Mesothelial cell of epicardium (in vitro differentiated cells): ENCODE measurements around the gene ZNF669. TPM values are rescaled to one million over a fixed set of nuclear protein-coding genes. Genes with fewer than 3 reads are reported as not detected.

ENCODE experiments used
- DNase-seq, 2 experiments: peaks; one replicate each; pipeline ENCODE4 v3.0.0; 2021; ENCODE audit warnings: low spot score in 2 of 2; ENCODE audit not compliant: unreplicated experiment in 2 of 2
- H3K27ac Mint-ChIP-seq: 2 replicates; pipeline ENCODE4 v1.8.0; 2021; ENCODE audit warnings: mixed read lengths
- H3K27me3 Mint-ChIP-seq: 2 replicates; pipeline ENCODE4 v1.8.0; 2021; ENCODE audit warnings: low read depth, mixed read lengths
- H3K36me3 Mint-ChIP-seq: 2 replicates; pipeline ENCODE4 v1.8.0; 2021; ENCODE audit warnings: mixed read lengths
- H3K4me1 Mint-ChIP-seq: 2 replicates; pipeline ENCODE4 v1.8.0; 2021; ENCODE audit warnings: mixed read lengths
- H3K4me3 Mint-ChIP-seq: 2 replicates; pipeline ENCODE4 v1.8.0; 2021; ENCODE audit warnings: mild to moderate bottlenecking, moderate library complexity, mixed read lengths
- H3K9me3 Mint-ChIP-seq: 2 replicates; pipeline ENCODE4 v1.8.0; 2021; ENCODE audit warnings: mixed read lengths
- CTCF ChIP-seq: fragments of 200-600 bp; sonication (generic); IDR thresholded peaks from one replicate; pipeline ENCODE4 v1.5.0; 2021; ENCODE audit warnings: antibody characterized with exemption; ENCODE audit not compliant: unreplicated experiment
- total RNA-seq: library from RNA; stranded (reverse); gene quantifications from 3 replicates; pipeline ENCODE4 v1.2.1, GENCODE V29; 2021

ZNF669 gene
- total RNA-seq, 1 donor from 2014 or later = 17.4 TPM

- no peak for TF ChIP-seq CTCF
- DNase-seq = no peak
- H3K36me3 Mint-ChIP-seq = no peaks in the 10 kb centered on the region
- no peak overlapping the region for H3K4me3 Mint-ChIP-seq
- H3K27ac Mint-ChIP-seq = no peak overlapping the region
- peaks cover 20% of the 10 kb centered on the region for H3K4me1 Mint-ChIP-seq
- no peaks in the 10 kb centered on the region for H3K9me3 Mint-ChIP-seq
- no peaks in the 10 kb centered on the region for H3K27me3 Mint-ChIP-seq
These were observed 3.5 kb upstream of the ZNF669 start for GRCh38 chr1:247107694-247108093.

GRCh38 chr1:247105966-247106365, 1.8 kb upstream of the ZNF669 start:
- TF ChIP-seq CTCF = no peak
- Mint-ChIP-seq H3K9me3 (peaks cover 14% of the 10 kb centered on the region), H3K4me1 (peaks cover 18% of the 10 kb centered on the region), H3K27ac (no peak overlapping the region), H3K27me3 (no peaks in the 10 kb centered on the region), H3K36me3 (peaks cover 16% of the 10 kb centered on the region), H3K4me3 (no peak overlapping the region)
- no peak for DNase-seq

- Mint-ChIP-seq H3K9me3 (peaks cover 22% of the 10 kb centered on the region), H3K4me3 (peak overlapping the region; percentile 34), H3K27ac (no peak overlapping the region), H3K36me3 (peaks cover 26% of the 10 kb centered on the region), H3K4me1 (peaks cover 13% of the 10 kb centered on the region), H3K27me3 (no peaks in the 10 kb centered on the region)
- no peak for DNase-seq
- no peak for TF ChIP-seq CTCF
These were observed 809 bp upstream of the ZNF669 start for GRCh38 chr1:247104965-247105364.

- peaks cover 10% of the 10 kb centered on the region for H3K4me1 Mint-ChIP-seq
- no peaks in the 10 kb centered on the region for H3K27me3 Mint-ChIP-seq
- no peak for DNase-seq
- peaks cover 45% of the 10 kb centered on the region for H3K36me3 Mint-ChIP-seq
- H3K9me3 Mint-ChIP-seq = peaks cover 34% of the 10 kb centered on the region
- H3K4me3 Mint-ChIP-seq = peak overlapping the region; percentile 94
- TF ChIP-seq CTCF = no peak
- H3K27ac Mint-ChIP-seq = no peak overlapping the region
These were observed 1.8 kb downstream of the ZNF669 start for GRCh38 chr1:247102381-247102780.

- TF ChIP-seq CTCF = no peak
- no peak overlapping the region for H3K27ac Mint-ChIP-seq
- H3K27me3 Mint-ChIP-seq = no peaks in the 10 kb centered on the region
- peaks cover 10% of the 10 kb centered on the region for H3K4me1 Mint-ChIP-seq
- DNase-seq = no peak
- peaks cover 61% of the 10 kb centered on the region for H3K36me3 Mint-ChIP-seq
- H3K4me3 Mint-ChIP-seq = no peak overlapping the region
- H3K9me3 Mint-ChIP-seq = peaks cover 49% of the 10 kb centered on the region
These were observed 3.4 kb downstream of the ZNF669 start for GRCh38 chr1:247100676-247101279.

GRCh38 chr1:247096958-247097357, 7.2 kb downstream of the ZNF669 start:
- Mint-ChIP-seq H3K27me3 (no peaks in the 10 kb centered on the region), H3K9me3 (peaks cover 51% of the 10 kb centered on the region), H3K27ac (no peak overlapping the region), H3K4me1 (no peaks in the 10 kb centered on the region), H3K36me3 (peaks cover 58% of the 10 kb centered on the region), H3K4me3 (no peak overlapping the region)
- TF ChIP-seq CTCF = no peak
- DNase-seq = no peak
